ENCODE data around the gene CALR. TPM values are rescaled to one million over a fixed set of nuclear protein-coding genes. Genes with fewer than 3 reads are reported as not detected.

The CALR gene
- total RNA-seq, 2 experiments from 2014 or later, result 522 to 531 TPM

Small RNA genes lying within 50 kb of the gene (microRNA-seq; reads per million reads assigned to microRNA genes)
- gene MIR5695 (not detected), gene MIR6515 (2.8 reads per million)

Other genes with a start within 250 kb of the CALR start
- 1 to 10 TPM; 4.9 to 5.3 TPM for gene FBXW9, start 242.0 kb upstream of the CALR start, total RNA-seq
- gene TNPO2, start 214.7 kb upstream of the CALR start, total RNA-seq, result 10 to 100 TPM; 80.8 to 81.9 TPM
- 100 to 1,000 TPM; 213 to 214 TPM for gene TRIR, start 203.9 kb upstream of the CALR start, total RNA-seq
- gene GET3, start 201.1 kb upstream of the CALR start, total RNA-seq, result 10 to 100 TPM; 46.4 to 47.2 TPM
- not detected for gene BEST2, start 186.8 kb upstream of the CALR start, total RNA-seq
- gene HOOK2, start 163.1 kb upstream of the CALR start, total RNA-seq, result 10 to 100 TPM; 20.0 to 20.3 TPM
- gene JUNB, start 147.1 kb upstream of the CALR start, total RNA-seq, result 10 to 100 TPM; 82.7 to 84.6 TPM
- gene PRDX2, start 136.8 kb upstream of the CALR start, total RNA-seq, result 100 to 1,000 TPM; 170 to 181 TPM
- gene THSD8, start 136.5 kb upstream of the CALR start, total RNA-seq, result 10 to 100 TPM in 1 of 2 experiments, 1 to 10 TPM in 1; 5.8 to 10.8 TPM
- gene RNASEH2A, start 132.0 kb upstream of the CALR start, total RNA-seq, result 10 to 100 TPM; 46.2 to 47.8 TPM
- gene RTBDN, start 104.0 kb upstream of the CALR start, total RNA-seq, result not detected
- gene MAST1, start 100.1 kb upstream of the CALR start, total RNA-seq, result 1 to 10 TPM; 1.8 to 2.6 TPM
- 10 to 100 TPM; 29.0 to 30.4 TPM for gene DNASE2, start 57.2 kb upstream of the CALR start, total RNA-seq
- under 1 TPM in 1 of 2 experiments, not detected in 1; 0.19 TPM for gene KLF1, start 51.4 kb upstream of the CALR start, total RNA-seq
- gene GCDH, start 47.4 kb upstream of the CALR start, total RNA-seq, result 10 to 100 TPM; 39.7 to 43.4 TPM
- 1 to 10 TPM; 3.6 to 4.4 TPM for gene SYCE2, start 19.3 kb upstream of the CALR start, total RNA-seq
- gene FARSA, start 4.9 kb upstream of the CALR start, total RNA-seq, result 10 to 100 TPM; 69.2 to 73.3 TPM
- 100 to 1,000 TPM; 128 to 141 TPM for gene RAD23A, start 7.3 kb downstream of the CALR start, total RNA-seq
- gene GADD45GIP1, start 18.6 kb downstream of the CALR start, total RNA-seq, result 10 to 100 TPM; 18.4 to 19.4 TPM
- gene DAND5, start 31.0 kb downstream of the CALR start, total RNA-seq, result not detected
- 1 to 10 TPM; 1.5 to 2.5 TPM for gene NFIX, start 56.9 kb downstream of the CALR start, total RNA-seq
- 1 to 10 TPM; 3.7 TPM for gene LYL1, start 164.2 kb downstream of the CALR start, total RNA-seq
- gene TRMT1, start 178.1 kb downstream of the CALR start, total RNA-seq, result 10 to 100 TPM; 54.3 to 55.8 TPM
- 10 to 100 TPM; 56.3 to 57.2 TPM for gene NACC1, start 179.7 kb downstream of the CALR start, total RNA-seq
- 10 to 100 TPM; 67.1 to 69.9 TPM for gene STX10, start 211.8 kb downstream of the CALR start, total RNA-seq
- 100 to 1,000 TPM; 167 to 178 TPM for gene IER2, start 211.8 kb downstream of the CALR start, total RNA-seq

All from activated naive CD8-positive, alpha-beta T cell treated with anti-CD3 and anti-CD28 coated beads, Interleukin-2, amount 10 ng/mL, durations not matched to agents 7 days and 5 days (primary cell).